Measurements from ENCODE around the gene TFF1.

TFF1 gene

GRCh38 chr21:42331660-42332059 lies 34.7 kb downstream of the TFF1 start:
- Histone ChIP-seq H3K36me3 (ENCODE audit: control insufficient read depth, insufficient read depth, low read length) (no peaks in the 10 kb centered on the region), H3K4me1 (ENCODE audit: control insufficient read depth, insufficient read depth, low read length) (peaks cover 18% of the 10 kb centered on the region), H3K27me3 (ENCODE audit: control insufficient read depth, insufficient read depth, low read length) (no peaks in the 10 kb centered on the region), H3K4me3 (ENCODE audit: low read length) (no peak overlapping the region), H3K9me3 (ENCODE audit: control insufficient read depth, low read length) (peaks cover 6% of the 10 kb centered on the region), H3K9ac (ENCODE audit: low read length) (no peak overlapping the region)

GRCh38 chr21:42330380-42331371 lies 35.7 kb downstream of the TFF1 start:
- Histone ChIP-seq H3K9me3 (ENCODE audit: control insufficient read depth, low read length) (peaks cover 6% of the 10 kb centered on the region), H3K9ac (ENCODE audit: low read length) (no peak overlapping the region), H3K4me3 (ENCODE audit: low read length) (no peak overlapping the region), H3K27me3 (ENCODE audit: control insufficient read depth, insufficient read depth, low read length) (no peaks in the 10 kb centered on the region), H3K36me3 (ENCODE audit: control insufficient read depth, insufficient read depth, low read length) (no peaks in the 10 kb centered on the region), H3K4me1 (ENCODE audit: control insufficient read depth, insufficient read depth, low read length) (peaks cover 18% of the 10 kb centered on the region)

- peaks cover 9% of the 10 kb centered on the region for H3K4me1 ChIP-seq (ENCODE audit: control insufficient read depth, insufficient read depth, low read length)
- no peaks in the 10 kb centered on the region for H3K9me3 ChIP-seq (ENCODE audit: control insufficient read depth, low read length)
- no peaks in the 10 kb centered on the region for H3K36me3 ChIP-seq (ENCODE audit: control insufficient read depth, insufficient read depth, low read length)
- H3K4me3 ChIP-seq (ENCODE audit: low read length): no peak overlapping the region
- H3K27me3 ChIP-seq (ENCODE audit: control insufficient read depth, insufficient read depth, low read length): no peaks in the 10 kb centered on the region
- H3K9ac ChIP-seq (ENCODE audit: low read length): no peak overlapping the region
These were observed 41.4 kb downstream of the TFF1 start for GRCh38 chr21:42324896-42325295.

- peaks cover 23% of the 10 kb centered on the region for H3K4me1 ChIP-seq (ENCODE audit: control insufficient read depth, insufficient read depth, low read length)
- H3K4me3 ChIP-seq (ENCODE audit: low read length): no peak overlapping the region
- H3K9me3 ChIP-seq (ENCODE audit: control insufficient read depth, low read length): no peaks in the 10 kb centered on the region
- no peaks in the 10 kb centered on the region for H3K27me3 ChIP-seq (ENCODE audit: control insufficient read depth, insufficient read depth, low read length)
- H3K36me3 ChIP-seq (ENCODE audit: control insufficient read depth, insufficient read depth, low read length): no peaks in the 10 kb centered on the region
- H3K9ac ChIP-seq (ENCODE audit: low read length): no peak overlapping the region
These were observed 44.5 kb downstream of the TFF1 start for GRCh38 chr21:42321845-42322244.

- H3K9me3 ChIP-seq (ENCODE audit: control insufficient read depth, low read length): no peaks in the 10 kb centered on the region
- H3K4me1 ChIP-seq (ENCODE audit: control insufficient read depth, insufficient read depth, low read length): peaks cover 29% of the 10 kb centered on the region
- no peaks in the 10 kb centered on the region for H3K36me3 ChIP-seq (ENCODE audit: control insufficient read depth, insufficient read depth, low read length)
- no peak overlapping the region for H3K4me3 ChIP-seq (ENCODE audit: low read length)
- no peak overlapping the region for H3K9ac ChIP-seq (ENCODE audit: low read length)
- H3K27me3 ChIP-seq (ENCODE audit: control insufficient read depth, insufficient read depth, low read length): no peaks in the 10 kb centered on the region
These were observed 45.1 kb downstream of the TFF1 start for GRCh38 chr21:42321231-42321630.

- H3K27me3 ChIP-seq (ENCODE audit: control insufficient read depth, insufficient read depth, low read length): no peaks in the 10 kb centered on the region
- H3K9ac ChIP-seq (ENCODE audit: low read length): no peak overlapping the region
- H3K9me3 ChIP-seq (ENCODE audit: control insufficient read depth, low read length): no peaks in the 10 kb centered on the region
- H3K36me3 ChIP-seq (ENCODE audit: control insufficient read depth, insufficient read depth, low read length): no peaks in the 10 kb centered on the region
- no peak overlapping the region for H3K4me3 ChIP-seq (ENCODE audit: low read length)
- H3K4me1 ChIP-seq (ENCODE audit: control insufficient read depth, insufficient read depth, low read length): peaks cover 34% of the 10 kb centered on the region
These were observed 45.5 kb downstream of the TFF1 start for GRCh38 chr21:42320791-42321190.

GRCh38 chr21:42319851-42320572 lies 46.3 kb downstream of the TFF1 start:
- Histone ChIP-seq H3K36me3 (ENCODE audit: control insufficient read depth, insufficient read depth, low read length) (no peaks in the 10 kb centered on the region), H3K4me3 (ENCODE audit: low read length) (no peak overlapping the region), H3K4me1 (ENCODE audit: control insufficient read depth, insufficient read depth, low read length) (peaks cover 41% of the 10 kb centered on the region), H3K27me3 (ENCODE audit: control insufficient read depth, insufficient read depth, low read length) (no peaks in the 10 kb centered on the region), H3K9ac (ENCODE audit: low read length) (no peak overlapping the region), H3K9me3 (ENCODE audit: control insufficient read depth, low read length) (no peaks in the 10 kb centered on the region)

- no peaks in the 10 kb centered on the region for H3K36me3 ChIP-seq (ENCODE audit: control insufficient read depth, insufficient read depth, low read length)
- H3K4me1 ChIP-seq (ENCODE audit: control insufficient read depth, insufficient read depth, low read length): peaks cover 47% of the 10 kb centered on the region
- no peak overlapping the region for H3K9ac ChIP-seq (ENCODE audit: low read length)
- H3K27me3 ChIP-seq (ENCODE audit: control insufficient read depth, insufficient read depth, low read length): no peaks in the 10 kb centered on the region
- H3K9me3 ChIP-seq (ENCODE audit: control insufficient read depth, low read length): no peaks in the 10 kb centered on the region
- no peak overlapping the region for H3K4me3 ChIP-seq (ENCODE audit: low read length)
These were observed 47.0 kb downstream of the TFF1 start for GRCh38 chr21:42319376-42319775.

- Histone ChIP-seq H3K4me1 (ENCODE audit: control insufficient read depth, insufficient read depth, low read length) (peaks cover 60% of the 10 kb centered on the region), H3K9ac (ENCODE audit: low read length) (no peak overlapping the region), H3K4me3 (ENCODE audit: low read length) (no peak overlapping the region), H3K27me3 (ENCODE audit: control insufficient read depth, insufficient read depth, low read length) (no peaks in the 10 kb centered on the region), H3K36me3 (ENCODE audit: control insufficient read depth, insufficient read depth, low read length) (no peaks in the 10 kb centered on the region), H3K9me3 (ENCODE audit: control insufficient read depth, low read length) (no peaks in the 10 kb centered on the region)
These were observed 48.2 kb downstream of the TFF1 start for GRCh38 chr21:42317826-42318746.

- no peaks in the 10 kb centered on the region for H3K36me3 ChIP-seq (ENCODE audit: control insufficient read depth, insufficient read depth, low read length)
These were observed 49.0 kb downstream of the TFF1 start for GRCh38 chr21:42317341-42317741.

GRCh38 chr21:42316891-42317290 lies 49.4 kb downstream of the TFF1 start:
- no peak overlapping the region for H3K9ac ChIP-seq (ENCODE audit: low read length)
- H3K9me3 ChIP-seq (ENCODE audit: control insufficient read depth, low read length): no peaks in the 10 kb centered on the region
- H3K4me1 ChIP-seq (ENCODE audit: control insufficient read depth, insufficient read depth, low read length): peaks cover 72% of the 10 kb centered on the region
- no peaks in the 10 kb centered on the region for H3K36me3 ChIP-seq (ENCODE audit: control insufficient read depth, insufficient read depth, low read length)
- H3K4me3 ChIP-seq (ENCODE audit: low read length): no peak overlapping the region
- H3K27me3 ChIP-seq (ENCODE audit: control insufficient read depth, insufficient read depth, low read length): no peaks in the 10 kb centered on the region

More at GRCh38 chr21:42317341-42317741, 49.0 kb downstream of the TFF1 start:
- H3K27me3 ChIP-seq (ENCODE audit: control insufficient read depth, insufficient read depth, low read length): no peaks in the 10 kb centered on the region
- no peak overlapping the region for H3K4me3 ChIP-seq (ENCODE audit: low read length)
- H3K4me1 ChIP-seq (ENCODE audit: control insufficient read depth, insufficient read depth, low read length): peaks cover 68% of the 10 kb centered on the region
- no peaks in the 10 kb centered on the region for H3K9me3 ChIP-seq (ENCODE audit: control insufficient read depth, low read length)
- H3K9ac ChIP-seq (ENCODE audit: low read length): no peak overlapping the region
